HL-60/S4 treated with phorbol 12-myristate 13-acetate at 8.2 ng/mL for 4 days and 3 days (cell line): ENCODE results near the gene CSNK1G1.

ENCODE experiments used
- in situ Hi-C: fragments of 300-500 bp; cut with MboI; formaldehyde crosslinking; loops from 2 replicates; pipeline ENCODE4 v1.15.0; 2022; ENCODE audit warnings: low sequenced_read_pairs

The CSNK1G1 gene

DNA sequence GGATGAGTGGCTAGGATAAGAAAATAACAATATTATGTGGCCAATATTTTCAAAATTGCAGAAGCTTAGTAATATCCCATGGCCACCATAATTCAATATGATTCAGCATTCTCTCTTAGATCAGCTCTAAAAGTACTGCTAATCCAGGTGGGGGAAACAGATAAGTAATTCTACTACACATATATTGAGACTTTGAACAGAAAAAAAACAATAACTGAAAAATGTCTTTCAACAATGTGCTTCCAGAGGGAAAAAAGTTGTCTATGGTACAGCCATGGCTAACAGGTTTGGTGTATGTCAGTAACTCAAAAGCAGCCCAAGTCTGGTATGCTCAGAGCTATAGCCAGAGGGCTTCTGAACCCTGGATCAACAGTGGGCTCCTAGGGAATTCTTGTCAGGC is 150.8 kb downstream of the CSNK1G1 start:
- in situ Hi-C loops, result no loop called here

DNA sequence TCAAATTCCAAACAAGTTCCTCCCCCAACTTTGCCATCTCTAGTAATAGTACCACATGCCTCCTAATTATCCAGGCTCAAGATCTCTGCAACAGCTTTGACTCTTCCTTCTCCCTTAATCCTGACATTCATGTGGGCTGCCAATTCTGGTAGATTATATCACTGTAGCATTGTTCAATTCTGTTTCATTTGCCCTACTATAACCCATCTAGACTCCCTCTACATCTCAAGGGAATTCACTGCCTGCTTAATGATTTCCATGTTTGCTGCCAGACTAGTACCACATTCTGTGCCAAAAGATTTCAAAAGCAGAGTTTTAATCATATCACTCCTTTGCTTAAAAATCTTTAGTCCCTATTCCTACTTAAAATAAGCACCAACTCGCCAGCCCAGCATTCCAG is 158.5 kb downstream of the CSNK1G1 start:
- in situ Hi-C loops, result no loop called here

DNA sequence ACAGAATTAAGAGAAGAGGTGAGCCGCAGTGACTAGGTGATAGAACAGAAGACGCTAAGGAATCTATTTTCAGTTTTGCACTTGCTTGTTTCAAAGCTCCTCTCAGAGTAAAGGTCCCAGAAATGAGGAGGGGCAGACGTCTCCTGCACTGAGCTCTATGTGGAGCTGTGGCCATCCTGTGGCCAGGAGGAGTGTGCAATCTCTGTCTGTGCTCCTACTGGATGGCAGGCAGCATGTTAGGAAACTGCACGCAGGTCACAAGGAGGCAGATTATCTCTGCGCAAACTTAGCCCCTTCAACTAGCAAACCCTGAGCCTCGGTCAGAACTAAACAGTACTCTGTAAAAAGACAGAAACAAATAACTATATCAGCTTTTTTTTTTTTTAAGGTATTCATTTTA is 162.0 kb downstream of the CSNK1G1 start:
- in situ Hi-C loops, result no loop called here

DNA sequence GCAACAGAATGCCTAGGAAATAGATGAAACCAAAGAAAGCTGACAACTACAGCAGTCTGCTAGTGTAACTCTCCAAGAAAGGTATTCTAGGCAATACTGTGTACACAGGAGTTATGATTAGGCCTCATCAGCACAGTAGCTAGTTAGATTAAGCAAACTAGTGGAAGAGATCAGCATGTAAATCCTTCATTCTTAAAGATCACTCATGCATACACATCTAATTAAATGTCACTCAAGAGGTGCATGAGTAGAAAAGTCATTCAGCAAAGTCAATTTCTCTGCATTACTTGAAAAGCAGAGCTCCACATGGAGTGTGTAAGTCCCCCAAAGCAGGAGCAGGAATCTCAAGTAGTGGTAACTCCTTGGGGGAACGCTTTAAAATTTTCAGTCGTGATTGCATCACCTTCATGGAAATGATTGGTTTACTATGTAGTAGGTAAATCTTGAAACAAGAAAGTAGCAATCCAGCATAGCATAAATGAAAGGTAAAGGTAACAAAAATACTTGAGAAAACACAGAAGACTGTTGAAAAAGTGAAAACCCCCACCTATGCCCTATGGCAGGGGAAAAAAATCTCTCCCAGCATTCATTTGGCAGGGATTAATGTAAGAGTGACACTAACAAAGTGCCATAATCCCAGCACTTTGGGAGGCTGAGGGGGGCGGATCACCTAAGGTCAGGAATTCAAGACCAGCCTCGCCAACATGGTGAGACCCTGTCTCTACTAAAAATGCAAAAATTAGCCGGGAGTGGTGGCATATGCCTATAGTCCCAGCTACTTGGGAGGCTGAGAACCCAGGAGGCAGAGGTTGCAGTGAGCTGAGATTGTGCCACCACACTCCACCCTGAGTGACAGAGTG is 163.8 kb downstream of the CSNK1G1 start:
- in situ Hi-C loops, result no loop called here

GRCh38 chr15:64187396-64188191 is 168.4 kb downstream of the CSNK1G1 start:
- in situ Hi-C loops, result no loop called here

DNA sequence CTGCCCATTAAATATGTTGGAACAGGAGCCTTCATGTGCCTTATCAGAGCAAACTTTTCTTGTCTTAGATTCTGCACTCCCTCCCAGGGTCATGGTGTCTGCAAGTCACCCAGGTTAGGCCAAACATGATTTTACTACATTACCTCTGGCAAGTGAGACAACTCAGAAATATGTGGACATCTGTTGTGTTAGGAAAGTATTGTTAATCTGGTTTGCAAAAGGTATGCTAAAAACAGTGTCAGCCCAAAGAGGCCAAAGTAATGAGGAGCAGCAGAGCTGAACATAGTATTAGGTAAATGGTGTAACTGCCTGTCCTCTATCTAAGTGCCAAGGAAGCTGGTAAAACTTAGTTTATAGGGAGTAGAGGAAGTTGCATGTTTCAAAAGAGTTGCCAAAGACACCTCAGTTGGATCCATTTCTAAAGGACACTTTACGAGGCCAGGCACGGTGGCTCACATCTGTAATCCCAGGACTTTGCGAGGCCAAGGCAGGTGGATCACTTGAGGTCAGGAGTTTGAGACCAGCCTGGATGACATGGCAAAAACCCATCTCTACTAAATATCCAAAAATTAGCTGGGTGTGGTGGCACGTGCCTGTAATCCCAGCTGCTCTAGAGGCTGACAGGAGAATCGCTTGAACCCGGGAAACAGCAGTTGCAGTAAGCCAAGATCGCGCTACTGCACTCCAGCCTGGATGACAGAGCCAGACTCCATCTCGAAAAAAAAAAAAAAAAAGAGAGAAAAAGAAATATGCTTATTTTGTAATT is 170.6 kb downstream of the CSNK1G1 start:
- in situ Hi-C loops, result no loop called here

DNA sequence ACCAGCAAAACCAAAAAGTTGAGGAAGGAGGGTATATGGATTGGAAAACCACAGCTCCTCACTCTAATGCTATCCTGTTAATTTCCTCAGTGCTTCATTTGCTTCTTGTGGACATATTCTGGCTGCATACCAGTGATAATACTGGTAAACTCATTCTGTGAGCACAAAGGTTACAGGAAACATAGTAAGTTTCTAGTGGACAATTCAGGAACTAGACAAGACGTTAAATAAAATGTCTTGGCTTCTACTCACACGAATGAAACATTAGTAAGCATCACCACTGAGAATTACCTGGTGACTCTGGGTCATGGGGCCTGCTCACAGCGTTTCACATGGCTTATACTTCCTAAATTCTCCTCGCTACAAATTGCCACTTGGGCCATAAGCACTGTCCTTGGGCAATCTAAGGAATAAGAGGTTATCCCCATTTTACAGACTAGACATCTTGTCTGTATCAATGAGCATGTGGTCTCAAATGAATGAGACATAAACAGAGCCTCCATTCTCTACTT is 173.1 kb downstream of the CSNK1G1 start:
- in situ Hi-C loops, result no loop called here

- in situ Hi-C loops, result no loop called here
These were observed 175.6 kb downstream of the CSNK1G1 start for GRCh38 chr15:64180235-64180824.

DNA sequence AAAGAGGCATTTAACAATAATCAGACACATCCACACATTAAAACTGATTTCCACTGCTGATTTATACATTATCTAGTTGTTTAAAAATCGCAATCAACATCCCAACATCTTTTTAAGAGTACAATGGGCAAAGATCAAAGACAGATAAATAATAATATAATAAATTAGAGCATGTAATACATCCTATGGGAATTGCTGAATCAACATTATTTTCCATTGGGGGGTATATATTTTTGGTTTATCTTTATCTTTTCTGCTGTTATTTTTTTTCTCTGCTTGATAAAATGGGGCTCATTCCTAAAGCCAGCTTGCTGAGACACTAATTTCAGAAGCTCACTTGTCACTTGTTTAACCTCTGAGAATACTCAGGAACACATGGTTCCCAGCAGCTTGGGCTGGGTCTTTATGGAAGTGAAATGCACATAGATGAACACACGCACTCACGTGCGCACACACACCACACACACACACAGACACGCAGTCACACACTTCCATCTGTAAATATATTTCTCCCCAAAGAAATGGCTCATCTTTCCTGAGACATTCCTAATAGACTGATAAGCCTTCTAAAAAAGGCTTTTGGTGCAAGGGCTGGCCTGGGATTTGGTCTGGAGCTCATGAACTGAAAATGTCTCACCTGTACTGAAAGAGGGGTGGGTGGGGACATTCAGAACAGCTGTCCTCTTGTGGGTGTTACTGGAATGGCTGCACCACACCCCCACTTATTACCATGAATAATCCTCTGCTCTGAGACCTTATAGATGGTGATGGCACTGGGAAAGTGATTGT is 189.7 kb downstream of the CSNK1G1 start:
- in situ Hi-C loops, result no loop called here

DNA sequence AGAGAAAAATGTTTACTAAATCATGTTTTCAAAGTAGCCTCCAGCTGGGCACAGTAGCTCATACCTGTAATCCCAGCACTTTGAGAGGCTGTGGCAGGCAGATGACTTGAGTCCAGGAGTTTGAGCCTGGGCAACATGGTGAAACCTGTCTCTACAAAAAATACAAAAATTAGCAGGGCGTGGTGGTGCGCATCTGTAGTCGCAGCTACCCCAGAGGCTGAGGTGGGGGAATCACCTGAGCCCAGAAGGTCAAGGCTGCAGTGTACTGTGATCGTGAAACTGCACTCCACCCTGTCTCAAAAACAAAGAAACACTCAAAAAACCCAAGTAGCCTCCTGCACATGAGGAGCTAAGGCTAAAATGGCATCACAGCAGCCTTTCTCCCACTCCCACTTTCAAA is 191.5 kb downstream of the CSNK1G1 start:
- in situ Hi-C loops, result no loop called here

DNA sequence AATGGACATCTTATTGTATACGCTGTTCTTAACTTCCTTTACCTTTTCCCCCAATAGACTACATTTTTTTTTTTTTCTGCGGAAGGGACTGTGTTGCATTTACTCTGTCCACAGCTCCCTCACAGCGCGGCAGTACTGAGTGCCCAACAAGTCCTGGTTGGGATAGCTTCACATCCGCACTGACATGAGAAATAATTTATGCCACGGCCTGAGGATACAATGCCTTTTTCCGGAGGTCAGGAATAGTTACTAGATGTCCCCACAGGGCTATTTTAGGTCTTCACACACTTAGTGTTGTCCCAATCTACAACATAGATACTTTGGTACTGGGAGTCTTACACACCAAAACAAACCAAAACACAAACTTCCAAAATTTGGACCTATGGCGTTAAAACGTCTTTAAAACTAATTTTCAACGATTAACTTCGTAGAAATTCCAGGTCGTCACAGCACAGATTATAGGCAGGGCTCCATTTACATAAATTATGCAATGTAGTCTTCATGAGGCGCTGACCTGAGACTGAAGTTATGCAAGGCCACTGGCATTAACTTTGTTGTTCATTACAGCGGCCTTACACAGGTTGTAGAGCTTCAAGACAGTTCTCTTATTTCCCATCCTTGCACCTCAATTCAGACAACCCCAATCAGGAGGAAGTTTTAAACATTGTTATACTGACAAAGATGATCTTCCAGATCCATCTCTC is 192.2 kb downstream of the CSNK1G1 start:
- in situ Hi-C loops, result no loop called here

DNA sequence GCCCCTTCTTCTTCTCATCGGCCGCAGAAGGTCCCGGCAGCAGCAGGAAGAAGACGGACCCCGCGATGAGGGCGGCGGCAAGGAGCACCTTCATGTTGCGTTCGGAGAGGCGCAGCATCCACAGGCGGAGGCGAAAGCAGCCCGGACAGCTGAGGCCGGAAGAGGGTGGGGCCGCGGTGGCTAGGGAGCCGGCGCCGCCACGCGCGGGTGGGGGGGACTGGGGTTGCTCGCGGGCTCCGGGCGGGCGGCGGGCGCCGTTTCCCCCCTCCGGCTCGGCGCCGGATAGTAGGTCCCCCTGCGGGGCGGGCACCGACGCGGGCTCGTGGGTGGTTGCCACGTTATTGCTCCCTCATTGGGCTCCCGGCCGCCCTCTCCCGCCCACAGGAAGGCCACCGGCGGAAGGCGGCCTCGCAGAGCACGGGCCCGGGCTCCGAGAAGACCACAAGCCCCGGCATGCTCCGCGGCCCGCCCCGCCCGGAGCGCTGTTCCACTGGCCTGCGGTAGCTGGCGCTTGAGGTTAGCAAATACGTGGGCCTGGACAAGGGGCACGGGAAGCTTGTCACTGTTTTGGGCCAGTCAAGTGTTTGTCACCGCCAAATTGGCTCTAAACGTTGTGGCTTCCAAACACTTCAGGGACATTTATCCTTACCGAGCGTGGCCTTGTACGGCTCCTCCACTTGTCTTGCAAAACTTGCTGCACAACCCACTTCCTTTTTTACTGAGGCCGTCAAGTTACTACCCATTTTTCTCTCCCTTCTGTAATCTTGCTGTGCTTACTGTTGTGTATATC is 192.9 kb downstream of the CSNK1G1 start, which contains the start of gene PPIB:
PPIB (minus strand) TSS at position 154 of the 790 bp plus-strand sequence; CDS start at position 118, 36 bp downstream.
- in situ Hi-C loops, result no loop called here

DNA sequence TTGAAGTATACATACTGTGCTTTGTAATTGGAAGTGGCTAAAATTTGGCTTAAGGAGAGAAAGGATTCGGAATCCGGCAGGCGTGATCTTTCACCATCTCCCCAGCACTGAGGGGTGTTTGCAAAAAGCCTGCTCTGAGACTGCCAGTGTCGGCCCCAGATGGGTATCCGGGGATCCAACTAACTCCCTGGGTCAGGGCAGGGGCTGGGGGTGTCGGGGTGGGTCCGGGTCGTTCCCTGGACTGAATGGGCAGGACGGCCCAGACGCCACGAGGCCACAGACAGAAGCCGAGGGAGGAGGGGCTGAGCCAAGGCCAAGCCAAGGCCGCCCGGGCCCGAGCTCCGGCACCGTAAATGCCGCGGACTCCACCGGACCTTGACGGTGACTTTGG is 193.5 kb downstream of the CSNK1G1 start:
- in situ Hi-C loops, result no loop called here

GRCh38 chr15:64161688-64162477 is 194.1 kb downstream of the CSNK1G1 start:
- in situ Hi-C loops, result no loop called here

GRCh38 chr15:64158363-64159134 is 197.4 kb downstream of the CSNK1G1 start:
- in situ Hi-C loops, result no loop called here

- in situ Hi-C loops, result no loop called here
These were observed 198.3 kb downstream of the CSNK1G1 start for GRCh38 chr15:64157599-64158125.
